CD1c-positive myeloid dendritic cell (primary cell): ENCODE data around the gene RAB36.
A peak's percentile ranks its signal among the peaks of the same experiment; 100 is the strongest.

Experiments
- DNase-seq: peaks from one replicate; pipeline ENCODE4 v3.0.0-alpha.2; 2016; ENCODE audit errors: extremely low spot score

RAB36 gene

GRCh38 chr22:23158516-23159290 lies 13.4 kb downstream of the RAB36 start:
- no peak for DNase-seq

GRCh38 chr22:23159291-23159630 lies 14.0 kb downstream of the RAB36 start:
- no peak for DNase-seq

- no peak for DNase-seq
Observed at GRCh38 chr22:23161029-23161428, 15.8 kb downstream of the RAB36 start.

GRCh38 chr22:23161574-23161973 lies 16.3 kb downstream of the RAB36 start:
- DNase-seq = no peak

- DNase-seq = no peak
Observed at GRCh38 chr22:23163665-23164064, 18.4 kb downstream of the RAB36 start.

GRCh38 chr22:23164091-23164490 lies 18.8 kb downstream of the RAB36 start:
- DNase-seq = no peak

GRCh38 chr22:23166042-23166831 lies 21.0 kb downstream of the RAB36 start:
- no peak for DNase-seq

GRCh38 chr22:23166841-23167616 lies 21.8 kb downstream of the RAB36 start:
- DNase-seq = no peak

GRCh38 chr22:23168391-23169042 lies 23.2 kb downstream of the RAB36 start:
- no peak for DNase-seq

- no peak for DNase-seq
Observed at GRCh38 chr22:23169043-23169406, 23.7 kb downstream of the RAB36 start.

GRCh38 chr22:23175817-23176644 lies 30.8 kb downstream of the RAB36 start:
- DNase-seq = no peak

- DNase-seq = no peak
Observed at GRCh38 chr22:23176645-23177027, 31.4 kb downstream of the RAB36 start.

- no peak for DNase-seq
Observed at GRCh38 chr22:23177197-23177596, 31.9 kb downstream of the RAB36 start.

GRCh38 chr22:23178512-23179254 lies 33.4 kb downstream of the RAB36 start:
- DNase-seq = peak; percentile 74

GRCh38 chr22:23179381-23180299 lies 34.4 kb downstream of the RAB36 start:
- no peak for DNase-seq

- DNase-seq = peak; percentile 66
Observed at GRCh38 chr22:23180301-23180892, 35.1 kb downstream of the RAB36 start, which contains the start of gene BCR. TSS of gene BCR (plus strand) at chr22:23180509. CDS start at chr22:23180961, 452 bp downstream.

- DNase-seq = no peak
Observed at GRCh38 chr22:23180893-23181720, 35.8 kb downstream of the RAB36 start.
